Hepatocyte (in vitro differentiated cells): ENCODE data around the gene GPR183. TPM values are rescaled to one million over a fixed set of nuclear protein-coding genes. Genes with fewer than 3 reads are reported as not detected.

Experiments used
- DNase-seq: peaks from one replicate; pipeline ENCODE4 v3.0.0-alpha.2; 2016; ENCODE audit warnings: low spot score
- H2AFZ ChIP-seq: fragments of 200-600 bp; sonication (generic); 2 replicates; pipeline ENCODE4 v1.6.0; 2016; ENCODE audit warnings: antibody characterized with exemption, mild to moderate bottlenecking
- H3K27ac ChIP-seq: fragments of 200-600 bp; sonication (generic); 2 replicates; pipeline ENCODE4 v1.5.1; 2016; ENCODE audit warnings: mild to moderate bottlenecking
- H3K27me3 ChIP-seq: fragments of 200-600 bp; sonication (generic); 2 replicates; pipeline ENCODE4 v1.6.1; 2016
- H3K36me3 ChIP-seq: fragments of 200-600 bp; sonication (generic); replicated peaks from 2 replicates; pipeline ENCODE4 v1.5.1; 2016; ENCODE audit warnings: low read depth; ENCODE audit not compliant: insufficient read depth
- H3K4me1 ChIP-seq: fragments of 200-600 bp; sonication (generic); 2 replicates; pipeline ENCODE4 v1.5.1; 2016; ENCODE audit warnings: mild to moderate bottlenecking, moderate library complexity; ENCODE audit not compliant: insufficient read depth
- H3K4me2 ChIP-seq: fragments of 200-600 bp; sonication (generic); 2 replicates; pipeline ENCODE4 v1.6.0; 2016
- H3K4me3 ChIP-seq: fragments of 200-600 bp; sonication (generic); 2 replicates; pipeline ENCODE4 v1.5.1; 2016; ENCODE audit warnings: mild to moderate bottlenecking
- H3K79me2 ChIP-seq: fragments of 200-600 bp; sonication (generic); 2 replicates; pipeline ENCODE4 v1.6.0; 2017; ENCODE audit warnings: mild to moderate bottlenecking
- H3K9me2 ChIP-seq: fragments of 200-600 bp; sonication (generic); replicated peaks from 2 replicates; pipeline ENCODE4 v1.6.0; 2017; ENCODE audit warnings: mild to moderate bottlenecking; ENCODE audit not compliant: insufficient read depth
- H3K9me3 ChIP-seq: fragments of 200-600 bp; sonication (generic); 2 replicates; pipeline ENCODE4 v1.5.1; 2016; ENCODE audit warnings: low read depth, mild to moderate bottlenecking
- H4K20me1 ChIP-seq: fragments of 200-600 bp; sonication (generic); 2 replicates; pipeline ENCODE4 v1.6.0; 2016; ENCODE audit warnings: mild to moderate bottlenecking; ENCODE audit not compliant: insufficient read depth, poor library complexity, severe bottlenecking
- CTCF ChIP-seq: fragments of 200-600 bp; sonication (generic); IDR thresholded peaks from 2 replicates; pipeline ENCODE4 v1.5.1; 2016; ENCODE audit warnings: antibody characterized with exemption, mild to moderate bottlenecking; ENCODE audit not compliant: poor library complexity
- EZH2 ChIP-seq: fragments of 200-600 bp; sonication (generic); IDR thresholded peaks from 2 replicates; pipeline ENCODE4 v1.6.1; 2016; ENCODE audit warnings: antibody characterized with exemption, mild to moderate bottlenecking, borderline replicate concordance
- EZH2phosphoT487 ChIP-seq: fragments of 200-600 bp; sonication (generic); IDR thresholded peaks from one replicate; pipeline ENCODE4 v1.6.1; 2018; ENCODE audit warnings: antibody characterized with exemption, mild to moderate bottlenecking, low read depth, moderate library complexity; ENCODE audit not compliant: unreplicated experiment, severe bottlenecking
- whole genome bisulfite sequencing: methylation state at CpG from one replicate; pipeline ENCODE4 v1.1.6; 2016; ENCODE audit warnings: low lambda C conversion rate; ENCODE audit errors: missing lambda C conversion rate; 5-methylcytosine and 5-hydroxymethylcytosine counted together
- polyA plus RNA-seq: library from polyadenylated mRNA; unstranded; fragments of >200 nt; fragmentation: Nextera tagmentation; extraction: Ambion mirVana; gene quantifications from 2 replicates; pipeline ENCODE4 v1.2.1, GENCODE V29; 2016
- total RNA-seq: library from RNA; depleted of rRNA; stranded (reverse); fragments of >200 nt; gene quantifications from 2 replicates; pipeline ENCODE4 v1.2.3, GENCODE V29; 2014

Gene GPR183
- total and polyA plus RNA-seq, 2 experiments from 2014 or later: 1.4 to 5.2 TPM

GRCh38 chr13:99294958-99295357, 12.2 kb downstream of the GPR183 start:
- H3K4me1 ChIP-seq: peaks cover 6% of the 10 kb centered on the region
- H3K4me3 ChIP-seq: no peak overlapping the region
- H3K27me3 ChIP-seq: no peaks in the 10 kb centered on the region
- no peaks in the 10 kb centered on the region for H3K36me3 ChIP-seq
- H3K4me2 ChIP-seq: no peak overlapping the region
- TF ChIP-seq EZH2phosphoT487 (no peak), EZH2 (no peak), CTCF (no peak)
- H3K9me3 ChIP-seq: no peaks in the 10 kb centered on the region
- no peak overlapping the region for H3K27ac ChIP-seq
- H2AFZ ChIP-seq: no peak overlapping the region
- no peaks in the 10 kb centered on the region for H3K9me2 ChIP-seq
- H4K20me1 ChIP-seq: no peaks in the 10 kb centered on the region
- DNase-seq: no peak
- 69% methylated on average over 7 of the region's 7 CpGs for WGBS
- H3K79me2 ChIP-seq: no peaks in the 10 kb centered on the region

GRCh38 chr13:99294198-99294597, 13.0 kb downstream of the GPR183 start:
- no peaks in the 10 kb centered on the region for H3K79me2 ChIP-seq
- no peaks in the 10 kb centered on the region for H3K9me3 ChIP-seq
- no peak overlapping the region for H2AFZ ChIP-seq
- no peak overlapping the region for H3K27ac ChIP-seq
- H3K4me2 ChIP-seq: no peak overlapping the region
- no peak for DNase-seq
- H3K9me2 ChIP-seq: no peaks in the 10 kb centered on the region
- no peaks in the 10 kb centered on the region for H3K27me3 ChIP-seq
- TF ChIP-seq EZH2 (no peak), EZH2phosphoT487 (no peak), CTCF (no peak)
- peaks cover 6% of the 10 kb centered on the region for H3K4me1 ChIP-seq
- H3K4me3 ChIP-seq: no peak overlapping the region
- no peaks in the 10 kb centered on the region for H4K20me1 ChIP-seq
- no peaks in the 10 kb centered on the region for H3K36me3 ChIP-seq

- TF ChIP-seq EZH2phosphoT487 (no peak), EZH2 (no peak), CTCF (no peak)
- Histone ChIP-seq H3K4me1 (peaks cover 6% of the 10 kb centered on the region), H3K4me2 (no peak overlapping the region), H3K27ac (no peak overlapping the region), H2AFZ (no peak overlapping the region), H3K9me2 (no peaks in the 10 kb centered on the region), H3K9me3 (no peaks in the 10 kb centered on the region), H3K36me3 (no peaks in the 10 kb centered on the region), H4K20me1 (no peaks in the 10 kb centered on the region), H3K27me3 (no peaks in the 10 kb centered on the region), H3K79me2 (no peaks in the 10 kb centered on the region), H3K4me3 (no peak overlapping the region)
- DNase-seq: no peak
- 100% methylated on average over 2 of the region's 2 CpGs for WGBS
These were observed 14.0 kb downstream of the GPR183 start for GRCh38 chr13:99293178-99293577.

- Histone ChIP-seq H4K20me1 (no peaks in the 10 kb centered on the region), H3K27ac (no peak overlapping the region), H3K9me3 (no peaks in the 10 kb centered on the region), H3K4me1 (peaks cover 15% of the 10 kb centered on the region), H3K9me2 (no peaks in the 10 kb centered on the region), H3K4me3 (no peak overlapping the region), H3K79me2 (no peaks in the 10 kb centered on the region), H3K27me3 (no peaks in the 10 kb centered on the region), H2AFZ (no peak overlapping the region), H3K36me3 (no peaks in the 10 kb centered on the region), H3K4me2 (no peak overlapping the region)
- no peak for DNase-seq
- 74% methylated on average over 3 of the region's 3 CpGs for WGBS
- no peak for TF ChIP-seq CTCF
- no peak for TF ChIP-seq EZH2
- no peak for TF ChIP-seq EZH2phosphoT487
These were observed 16.3 kb downstream of the GPR183 start for GRCh38 chr13:99290894-99291293.
